DOHH2 (cell line): Measurements from ENCODE around the gene BSDC1.

Experiments used
- EZH2phosphoT487 ChIP-seq: fragments of 200-600 bp; sonication (generic); IDR thresholded peaks from 2 replicates; pipeline ENCODE4 v1.6.1; 2017; ENCODE audit warnings: borderline replicate concordance, mild to moderate bottlenecking, antibody characterized with exemption, low read length, moderate library complexity, mixed read lengths
- TF ChIP-seq, protein P1 (sequence below): fragments of 200-600 bp; sonication (generic); IDR thresholded peaks from one replicate; pipeline ENCODE4 v1.5.1; 2014; ENCODE audit warnings: antibody characterized with exemption, mild to moderate bottlenecking, low read depth, low read length; ENCODE audit not compliant: poor library complexity, severe bottlenecking

GRCh38 chr1:32341971-32342370 is 52.3 kb downstream of the BSDC1 start:
- TF ChIP-seq, protein P1, sequence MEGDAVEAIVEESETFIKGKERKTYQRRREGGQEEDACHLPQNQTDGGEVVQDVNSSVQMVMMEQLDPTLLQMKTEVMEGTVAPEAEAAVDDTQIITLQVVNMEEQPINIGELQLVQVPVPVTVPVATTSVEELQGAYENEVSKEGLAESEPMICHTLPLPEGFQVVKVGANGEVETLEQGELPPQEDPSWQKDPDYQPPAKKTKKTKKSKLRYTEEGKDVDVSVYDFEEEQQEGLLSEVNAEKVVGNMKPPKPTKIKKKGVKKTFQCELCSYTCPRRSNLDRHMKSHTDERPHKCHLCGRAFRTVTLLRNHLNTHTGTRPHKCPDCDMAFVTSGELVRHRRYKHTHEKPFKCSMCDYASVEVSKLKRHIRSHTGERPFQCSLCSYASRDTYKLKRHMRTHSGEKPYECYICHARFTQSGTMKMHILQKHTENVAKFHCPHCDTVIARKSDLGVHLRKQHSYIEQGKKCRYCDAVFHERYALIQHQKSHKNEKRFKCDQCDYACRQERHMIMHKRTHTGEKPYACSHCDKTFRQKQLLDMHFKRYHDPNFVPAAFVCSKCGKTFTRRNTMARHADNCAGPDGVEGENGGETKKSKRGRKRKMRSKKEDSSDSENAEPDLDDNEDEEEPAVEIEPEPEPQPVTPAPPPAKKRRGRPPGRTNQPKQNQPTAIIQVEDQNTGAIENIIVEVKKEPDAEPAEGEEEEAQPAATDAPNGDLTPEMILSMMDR: no peak
- TF ChIP-seq EZH2phosphoT487: no peak
